Fibroblast of lung (primary cell): Measurements from ENCODE around the gene CPM.

Experiments used
- CTCF ChIP-seq, 2 donors: IDR thresholded peaks in 1 of 2; conservative IDR thresholded peaks in 1 of 2; 1 replicate in 1 of 2; 2 replicates in 1 of 2; pipeline ENCODE4 v1.5.1; 2011 to 2012; ENCODE audit warnings: low read length in 2 of 2, control low read depth in 1 of 2, inconsistent platforms in 1 of 2, low read depth in 1 of 2, mild to moderate bottlenecking in 1 of 2
- EZH2 ChIP-seq: IDR thresholded peaks from 2 replicates; pipeline ENCODE4 v1.5.1; 2012; ENCODE audit warnings: low read length, control low read depth, mild to moderate bottlenecking; ENCODE audit errors: missing control alignments

GRCh38 chr12:68844788-68845695, 87.9 kb downstream of the CPM start:
- TF ChIP-seq CTCF (conservative IDR thresholded peaks at IDR 0.05 in 1 of 2, IDR thresholded peaks at IDR 0.05 in 1 of 2; ENCODE audit: low read depth in 1 of 2, low read length in 2 of 2) (no peak), EZH2 (no peak)
